ENCODE measurements around the gene BAG3.

DNA sequence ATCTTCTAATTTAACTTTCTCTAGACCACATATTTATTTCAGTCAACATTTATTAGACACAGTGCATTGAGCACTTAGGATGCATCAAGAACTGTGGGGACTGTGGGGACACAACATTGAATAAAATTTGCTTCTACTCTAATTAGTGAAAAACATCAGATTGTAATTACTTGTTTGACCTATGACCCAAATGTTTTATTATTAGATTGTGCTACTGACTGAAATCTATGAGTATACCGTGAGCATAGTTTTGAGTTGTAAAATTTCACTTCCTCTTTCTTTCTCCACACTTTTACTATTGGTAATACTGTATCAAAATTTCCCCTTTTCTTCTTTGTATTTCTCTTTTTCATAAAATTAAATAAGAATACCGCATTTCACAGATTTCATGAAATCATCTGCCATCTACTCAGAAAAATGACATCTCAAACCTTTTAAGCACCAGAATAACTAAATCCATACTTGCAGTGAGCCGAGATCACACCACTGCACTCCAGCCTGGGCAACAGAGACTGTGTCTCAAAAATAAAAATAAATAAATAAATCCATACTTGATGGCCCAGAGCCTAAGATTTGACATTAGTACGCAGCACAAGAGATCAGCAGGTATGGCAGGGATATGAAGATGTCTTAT, 49.3 kb downstream of the BAG3 start:
- TF ChIP-seq, protein P1, sequence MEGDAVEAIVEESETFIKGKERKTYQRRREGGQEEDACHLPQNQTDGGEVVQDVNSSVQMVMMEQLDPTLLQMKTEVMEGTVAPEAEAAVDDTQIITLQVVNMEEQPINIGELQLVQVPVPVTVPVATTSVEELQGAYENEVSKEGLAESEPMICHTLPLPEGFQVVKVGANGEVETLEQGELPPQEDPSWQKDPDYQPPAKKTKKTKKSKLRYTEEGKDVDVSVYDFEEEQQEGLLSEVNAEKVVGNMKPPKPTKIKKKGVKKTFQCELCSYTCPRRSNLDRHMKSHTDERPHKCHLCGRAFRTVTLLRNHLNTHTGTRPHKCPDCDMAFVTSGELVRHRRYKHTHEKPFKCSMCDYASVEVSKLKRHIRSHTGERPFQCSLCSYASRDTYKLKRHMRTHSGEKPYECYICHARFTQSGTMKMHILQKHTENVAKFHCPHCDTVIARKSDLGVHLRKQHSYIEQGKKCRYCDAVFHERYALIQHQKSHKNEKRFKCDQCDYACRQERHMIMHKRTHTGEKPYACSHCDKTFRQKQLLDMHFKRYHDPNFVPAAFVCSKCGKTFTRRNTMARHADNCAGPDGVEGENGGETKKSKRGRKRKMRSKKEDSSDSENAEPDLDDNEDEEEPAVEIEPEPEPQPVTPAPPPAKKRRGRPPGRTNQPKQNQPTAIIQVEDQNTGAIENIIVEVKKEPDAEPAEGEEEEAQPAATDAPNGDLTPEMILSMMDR (IDR thresholded peaks at IDR 0.05) = no peak
- no peak for TF ChIP-seq POLR2AphosphoS5 (IDR thresholded peaks at IDR 0.05; ENCODE audit: low read depth, low read length)
- TF ChIP-seq, protein P2, sequence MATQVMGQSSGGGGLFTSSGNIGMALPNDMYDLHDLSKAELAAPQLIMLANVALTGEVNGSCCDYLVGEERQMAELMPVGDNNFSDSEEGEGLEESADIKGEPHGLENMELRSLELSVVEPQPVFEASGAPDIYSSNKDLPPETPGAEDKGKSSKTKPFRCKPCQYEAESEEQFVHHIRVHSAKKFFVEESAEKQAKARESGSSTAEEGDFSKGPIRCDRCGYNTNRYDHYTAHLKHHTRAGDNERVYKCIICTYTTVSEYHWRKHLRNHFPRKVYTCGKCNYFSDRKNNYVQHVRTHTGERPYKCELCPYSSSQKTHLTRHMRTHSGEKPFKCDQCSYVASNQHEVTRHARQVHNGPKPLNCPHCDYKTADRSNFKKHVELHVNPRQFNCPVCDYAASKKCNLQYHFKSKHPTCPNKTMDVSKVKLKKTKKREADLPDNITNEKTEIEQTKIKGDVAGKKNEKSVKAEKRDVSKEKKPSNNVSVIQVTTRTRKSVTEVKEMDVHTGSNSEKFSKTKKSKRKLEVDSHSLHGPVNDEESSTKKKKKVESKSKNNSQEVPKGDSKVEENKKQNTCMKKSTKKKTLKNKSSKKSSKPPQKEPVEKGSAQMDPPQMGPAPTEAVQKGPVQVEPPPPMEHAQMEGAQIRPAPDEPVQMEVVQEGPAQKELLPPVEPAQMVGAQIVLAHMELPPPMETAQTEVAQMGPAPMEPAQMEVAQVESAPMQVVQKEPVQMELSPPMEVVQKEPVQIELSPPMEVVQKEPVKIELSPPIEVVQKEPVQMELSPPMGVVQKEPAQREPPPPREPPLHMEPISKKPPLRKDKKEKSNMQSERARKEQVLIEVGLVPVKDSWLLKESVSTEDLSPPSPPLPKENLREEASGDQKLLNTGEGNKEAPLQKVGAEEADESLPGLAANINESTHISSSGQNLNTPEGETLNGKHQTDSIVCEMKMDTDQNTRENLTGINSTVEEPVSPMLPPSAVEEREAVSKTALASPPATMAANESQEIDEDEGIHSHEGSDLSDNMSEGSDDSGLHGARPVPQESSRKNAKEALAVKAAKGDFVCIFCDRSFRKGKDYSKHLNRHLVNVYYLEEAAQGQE (IDR thresholded peaks at IDR 0.05; ENCODE audit: insufficient read depth in 1 of 2, low read depth in 2 of 2, low read length in 1 of 2) = no peak

Data from Panc1 (cell line).